ENCODE data around the gene PPP3R1. TPM values are rescaled to one million over a fixed set of nuclear protein-coding genes. Genes with fewer than 3 reads are reported as not detected.

PPP3R1 gene
- total and polyA plus RNA-seq, 9 of the 15 experiments (the other 6 are each of a cell fraction or from before 2014, with no cell fraction given), result 3.7 to 70.0 (median 24.8) TPM

DNA sequence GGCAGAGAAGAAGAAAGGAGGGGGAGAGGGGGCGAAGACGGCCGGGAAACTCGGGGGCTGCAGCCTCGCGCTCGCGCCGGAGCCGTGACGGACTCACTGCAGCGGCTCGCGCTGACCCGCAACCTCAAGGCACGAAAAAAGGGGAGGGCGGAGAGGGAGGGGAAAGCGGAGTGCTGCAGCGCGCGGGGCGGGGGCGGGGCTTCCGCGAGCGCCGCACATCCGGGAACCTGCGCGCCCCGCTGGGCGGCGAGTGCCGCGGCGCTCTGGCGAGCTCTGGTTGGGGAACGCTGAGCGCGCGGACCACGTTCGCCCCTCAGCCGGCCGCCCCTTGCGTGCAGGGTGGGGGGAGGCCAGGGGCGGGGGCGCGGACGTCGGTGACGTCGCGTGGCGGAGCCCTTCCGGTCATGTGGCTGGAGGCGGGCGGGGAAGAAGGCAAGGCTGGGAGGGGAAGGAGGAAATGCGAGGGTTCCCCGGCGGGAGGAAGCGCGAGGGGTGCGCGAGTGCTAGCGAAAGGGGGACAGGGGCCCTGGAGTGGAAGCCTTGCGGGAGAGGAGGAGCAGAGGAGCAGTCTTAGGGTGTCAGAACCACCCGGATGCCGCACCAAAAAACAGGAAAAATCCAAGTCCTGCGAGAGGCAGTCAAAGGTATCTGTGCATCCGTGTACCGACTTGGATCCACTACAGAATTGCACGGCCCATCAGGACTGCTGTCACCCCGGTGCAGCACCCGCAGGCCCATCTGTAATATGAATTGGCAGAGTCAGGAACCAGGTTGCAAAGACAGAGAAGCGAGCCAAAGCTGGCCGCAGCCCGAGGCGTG is at the start of gene PPP3R1 (continued):
- TF ChIP-seq, protein P1, sequence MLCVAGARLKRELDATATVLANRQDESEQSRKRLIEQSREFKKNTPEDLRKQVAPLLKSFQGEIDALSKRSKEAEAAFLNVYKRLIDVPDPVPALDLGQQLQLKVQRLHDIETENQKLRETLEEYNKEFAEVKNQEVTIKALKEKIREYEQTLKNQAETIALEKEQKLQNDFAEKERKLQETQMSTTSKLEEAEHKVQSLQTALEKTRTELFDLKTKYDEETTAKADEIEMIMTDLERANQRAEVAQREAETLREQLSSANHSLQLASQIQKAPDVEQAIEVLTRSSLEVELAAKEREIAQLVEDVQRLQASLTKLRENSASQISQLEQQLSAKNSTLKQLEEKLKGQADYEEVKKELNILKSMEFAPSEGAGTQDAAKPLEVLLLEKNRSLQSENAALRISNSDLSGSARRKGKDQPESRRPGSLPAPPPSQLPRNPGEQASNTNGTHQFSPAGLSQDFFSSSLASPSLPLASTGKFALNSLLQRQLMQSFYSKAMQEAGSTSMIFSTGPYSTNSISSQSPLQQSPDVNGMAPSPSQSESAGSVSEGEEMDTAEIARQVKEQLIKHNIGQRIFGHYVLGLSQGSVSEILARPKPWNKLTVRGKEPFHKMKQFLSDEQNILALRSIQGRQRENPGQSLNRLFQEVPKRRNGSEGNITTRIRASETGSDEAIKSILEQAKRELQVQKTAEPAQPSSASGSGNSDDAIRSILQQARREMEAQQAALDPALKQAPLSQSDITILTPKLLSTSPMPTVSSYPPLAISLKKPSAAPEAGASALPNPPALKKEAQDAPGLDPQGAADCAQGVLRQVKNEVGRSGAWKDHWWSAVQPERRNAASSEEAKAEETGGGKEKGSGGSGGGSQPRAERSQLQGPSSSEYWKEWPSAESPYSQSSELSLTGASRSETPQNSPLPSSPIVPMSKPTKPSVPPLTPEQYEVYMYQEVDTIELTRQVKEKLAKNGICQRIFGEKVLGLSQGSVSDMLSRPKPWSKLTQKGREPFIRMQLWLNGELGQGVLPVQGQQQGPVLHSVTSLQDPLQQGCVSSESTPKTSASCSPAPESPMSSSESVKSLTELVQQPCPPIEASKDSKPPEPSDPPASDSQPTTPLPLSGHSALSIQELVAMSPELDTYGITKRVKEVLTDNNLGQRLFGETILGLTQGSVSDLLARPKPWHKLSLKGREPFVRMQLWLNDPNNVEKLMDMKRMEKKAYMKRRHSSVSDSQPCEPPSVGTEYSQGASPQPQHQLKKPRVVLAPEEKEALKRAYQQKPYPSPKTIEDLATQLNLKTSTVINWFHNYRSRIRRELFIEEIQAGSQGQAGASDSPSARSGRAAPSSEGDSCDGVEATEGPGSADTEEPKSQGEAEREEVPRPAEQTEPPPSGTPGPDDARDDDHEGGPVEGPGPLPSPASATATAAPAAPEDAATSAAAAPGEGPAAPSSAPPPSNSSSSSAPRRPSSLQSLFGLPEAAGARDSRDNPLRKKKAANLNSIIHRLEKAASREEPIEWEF (CRISPR knock-in tag; IDR thresholded peaks at IDR 0.05), result no peak
- TF ChIP-seq POLR2AphosphoS2 (IDR thresholded peaks at IDR 0.05; ENCODE audit: low read length) (peak; percentile 80; the same call in 1 of the 2 replicates), NONO (IDR thresholded peaks at IDR 0.05; ENCODE audit: low read depth in 2 of 2, low read length in 1 of 2) (no peak), ZNF583 (CRISPR knock-in tag; IDR thresholded peaks at IDR 0.05) (no peak), PCBP1 (IDR thresholded peaks at IDR 0.05; ENCODE audit: low read depth, low read length, poor library complexity, severe bottlenecking) (no peak), FOS (IDR thresholded peaks at IDR 0.05; ENCODE audit: extremely low read depth, insufficient read length) (no peak), SNRNP70 (optimal IDR thresholded peaks at IDR 0.05; ENCODE audit: low read depth, low read length) (no peak), ZFP1 (CRISPR knock-in tag; IDR thresholded peaks at IDR 0.05) (no peak), ZKSCAN3 (CRISPR knock-in tag; IDR thresholded peaks at IDR 0.05) (no peak), NR2F6 (CRISPR knock-in tag; IDR thresholded peaks at IDR 0.05) (no peak)
- TF ChIP-seq, protein P2, sequence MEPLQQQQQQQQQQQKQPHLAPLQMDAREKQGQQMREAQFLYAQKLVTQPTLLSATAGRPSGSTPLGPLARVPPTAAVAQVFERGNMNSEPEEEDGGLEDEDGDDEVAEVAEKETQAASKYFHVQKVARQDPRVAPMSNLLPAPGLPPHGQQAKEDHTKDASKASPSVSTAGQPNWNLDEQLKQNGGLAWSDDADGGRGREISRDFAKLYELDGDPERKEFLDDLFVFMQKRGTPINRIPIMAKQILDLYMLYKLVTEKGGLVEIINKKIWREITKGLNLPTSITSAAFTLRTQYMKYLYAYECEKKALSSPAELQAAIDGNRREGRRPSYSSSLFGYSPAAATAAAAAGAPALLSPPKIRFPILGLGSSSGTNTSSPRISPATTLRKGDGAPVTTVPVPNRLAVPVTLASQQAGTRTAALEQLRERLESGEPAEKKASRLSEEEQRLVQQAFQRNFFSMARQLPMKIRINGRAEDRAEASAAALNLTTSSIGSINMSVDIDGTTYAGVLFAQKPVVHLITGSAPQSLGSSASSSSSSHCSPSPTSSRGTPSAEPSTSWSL (CRISPR knock-in tag; IDR thresholded peaks at IDR 0.05; ENCODE audit: borderline replicate concordance), result no peak
- TF ChIP-seq, protein P3, sequence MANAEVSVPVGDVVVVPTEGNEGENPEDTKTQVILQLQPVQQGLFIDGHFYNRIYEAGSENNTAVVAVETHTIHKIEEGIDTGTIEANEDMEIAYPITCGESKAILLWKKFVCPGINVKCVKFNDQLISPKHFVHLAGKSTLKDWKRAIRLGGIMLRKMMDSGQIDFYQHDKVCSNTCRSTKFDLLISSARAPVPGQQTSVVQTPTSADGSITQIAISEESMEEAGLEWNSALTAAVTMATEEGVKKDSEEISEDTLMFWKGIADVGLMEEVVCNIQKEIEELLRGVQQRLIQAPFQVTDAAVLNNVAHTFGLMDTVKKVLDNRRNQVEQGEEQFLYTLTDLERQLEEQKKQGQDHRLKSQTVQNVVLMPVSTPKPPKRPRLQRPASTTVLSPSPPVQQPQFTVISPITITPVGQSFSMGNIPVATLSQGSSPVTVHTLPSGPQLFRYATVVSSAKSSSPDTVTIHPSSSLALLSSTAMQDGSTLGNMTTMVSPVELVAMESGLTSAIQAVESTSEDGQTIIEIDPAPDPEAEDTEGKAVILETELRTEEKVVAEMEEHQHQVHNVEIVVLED (CRISPR knock-in tag; IDR thresholded peaks at IDR 0.05), result peak; percentile 96

Measured in K562 (cell line).